GM19468 (cell line): ENCODE data around the gene NECTIN3.

Experiments used
- ATAC-seq: cut with Tn5 transposase; IDR thresholded peaks from one replicate; pipeline ENCODE4 v1.9.1; 2021; ENCODE audit warnings: mild to moderate bottlenecking, moderate library complexity, moderate number of reproducible peaks; ENCODE audit not compliant: unreplicated experiment; ENCODE audit errors: extremely low read depth

NECTIN3 gene

DNA sequence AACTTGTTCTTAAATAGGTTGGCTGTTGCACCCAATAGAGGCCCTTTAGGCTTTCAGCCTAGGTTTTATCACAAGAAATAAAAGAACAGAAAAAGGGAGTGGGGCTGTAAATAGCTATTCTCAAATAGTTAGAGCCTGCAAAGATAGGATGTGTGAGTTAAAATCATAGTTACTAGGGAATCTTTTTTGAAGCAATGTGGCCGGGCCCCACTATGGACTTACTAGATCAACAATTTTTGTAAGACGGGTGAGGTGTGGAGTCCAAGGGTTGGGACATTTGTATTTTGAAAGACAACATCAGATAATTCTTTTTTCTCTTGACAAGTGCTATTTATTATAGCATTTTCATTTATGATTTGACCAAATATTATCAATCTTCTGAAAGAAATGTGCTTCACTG lies 5.8 kb downstream of the NECTIN3 start:
- no peak for ATAC-seq

DNA sequence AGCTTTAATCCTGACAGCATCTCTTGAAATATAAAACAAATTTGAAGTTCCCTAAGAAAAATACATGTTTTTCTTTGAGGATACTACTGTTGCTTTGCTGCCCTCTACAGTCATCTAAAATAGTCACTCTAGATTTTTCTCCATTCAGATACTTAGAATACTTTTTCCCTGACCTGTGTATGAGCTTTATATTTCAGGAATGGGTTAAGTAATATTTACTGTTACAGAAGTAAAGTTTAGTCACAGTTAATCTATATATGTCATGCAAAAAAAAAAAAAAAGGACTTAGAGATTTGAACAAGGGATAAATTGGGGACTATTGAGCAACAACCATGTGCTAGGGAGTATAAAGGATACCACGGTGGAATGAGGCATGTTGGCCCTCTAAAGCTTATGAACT lies 8.8 kb downstream of the NECTIN3 start:
- no peak for ATAC-seq

DNA sequence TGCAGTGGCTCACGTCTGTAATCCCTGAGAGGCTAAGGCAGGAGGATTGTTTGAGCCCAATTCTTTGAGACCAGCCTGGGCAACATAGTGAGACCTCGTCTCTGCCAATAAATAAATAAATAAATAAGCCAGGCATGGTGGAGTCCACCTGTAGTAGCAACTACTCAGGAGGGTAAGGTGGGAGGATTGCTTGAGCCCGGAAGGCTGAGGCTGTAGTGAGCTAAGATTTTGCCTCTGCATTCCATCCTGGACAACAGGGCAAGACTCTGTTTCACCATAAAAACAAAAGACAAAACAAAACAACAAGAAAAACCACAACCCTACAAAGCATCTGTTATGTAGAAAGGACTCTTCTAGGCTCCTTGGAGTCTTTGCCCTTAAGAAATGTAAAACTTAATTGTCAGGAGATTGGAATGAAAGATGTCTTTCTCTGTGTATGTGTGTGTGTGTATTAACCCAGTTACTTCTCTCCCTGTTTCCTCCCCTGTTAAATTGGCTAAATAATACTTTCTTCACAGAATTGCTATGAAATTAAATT lies 9.5 kb downstream of the NECTIN3 start:
- no peak for ATAC-seq

DNA sequence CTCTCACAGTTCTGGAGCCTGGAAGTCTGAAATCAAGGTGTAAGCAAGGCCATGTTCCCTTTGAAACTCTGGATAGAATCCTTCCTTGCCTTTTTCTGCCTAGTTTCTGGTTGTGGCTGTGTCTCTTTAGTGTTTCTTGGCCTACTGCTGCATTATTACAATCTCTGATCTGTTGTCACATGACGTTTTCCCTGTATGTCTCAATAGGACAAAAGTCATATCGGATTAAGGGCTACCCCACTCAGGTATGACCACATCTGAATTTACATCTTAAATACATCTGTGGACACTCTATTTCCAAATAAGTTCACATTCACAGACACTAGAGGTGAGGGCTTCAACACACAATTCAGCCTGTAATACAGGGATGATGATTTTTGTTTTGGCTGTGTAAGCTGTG lies 13.3 kb downstream of the NECTIN3 start:
- ATAC-seq = no peak

DNA sequence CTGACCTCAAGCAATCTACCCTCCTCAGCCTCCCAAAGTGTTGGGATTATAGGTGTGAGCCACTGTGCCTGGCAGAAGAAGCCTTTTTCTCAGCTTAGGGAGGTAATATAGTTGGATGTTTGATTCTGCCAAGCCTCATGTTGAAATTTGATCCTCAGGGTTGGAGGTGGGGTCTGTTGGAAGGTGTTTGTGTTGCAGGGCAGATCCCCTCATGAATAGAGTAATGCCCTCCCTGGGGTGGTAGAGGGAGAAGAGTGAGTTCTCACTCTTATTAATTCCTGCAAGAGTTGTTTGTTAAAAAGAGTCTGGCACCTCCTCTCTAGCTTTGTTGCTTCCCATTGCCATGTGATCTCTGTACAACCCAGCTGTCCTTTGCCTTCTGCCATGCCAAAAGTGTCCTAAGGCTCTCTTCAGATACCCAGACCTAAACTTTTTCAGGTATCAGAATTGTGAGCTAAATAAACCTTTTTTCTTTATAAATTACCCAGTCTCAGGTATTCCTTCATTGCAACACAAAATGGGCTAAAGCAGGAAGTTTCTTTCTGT lies 16.4 kb downstream of the NECTIN3 start:
- ATAC-seq = no peak

DNA sequence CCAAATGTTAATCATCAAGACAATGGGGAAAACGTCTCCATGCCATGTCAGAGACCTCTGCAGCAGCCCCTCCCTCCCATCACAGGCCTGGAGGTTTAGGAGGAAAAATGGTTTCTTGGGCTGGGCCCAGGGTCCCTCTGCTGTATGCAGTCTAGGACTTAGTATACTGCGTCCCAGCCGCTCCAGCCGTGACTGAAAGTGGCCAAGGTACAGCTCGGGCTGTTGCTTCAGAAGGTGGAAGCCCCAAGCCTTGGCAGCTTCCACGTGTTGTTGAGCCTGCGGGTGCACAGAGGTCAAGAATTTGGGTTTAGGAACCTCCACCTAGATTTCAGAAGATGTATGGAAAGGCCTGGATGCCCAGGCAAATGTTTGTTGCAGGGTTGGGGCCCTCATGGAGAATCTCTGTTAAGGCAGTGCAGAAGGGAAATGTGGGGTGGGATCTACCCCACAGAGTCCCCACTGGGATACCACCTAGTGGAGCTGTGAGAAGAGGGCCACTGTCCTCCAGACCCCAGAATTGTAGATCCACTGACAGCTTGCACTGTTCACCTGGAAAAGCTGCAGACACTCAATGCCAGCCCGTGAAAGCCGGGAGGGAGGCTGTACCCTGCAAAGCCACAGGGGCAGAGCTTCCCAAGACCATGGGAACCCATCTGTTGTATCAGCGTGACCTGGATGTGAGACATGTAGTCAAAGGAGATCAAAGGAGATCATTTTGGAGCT lies 25.0 kb downstream of the NECTIN3 start:
- ATAC-seq = no peak

DNA sequence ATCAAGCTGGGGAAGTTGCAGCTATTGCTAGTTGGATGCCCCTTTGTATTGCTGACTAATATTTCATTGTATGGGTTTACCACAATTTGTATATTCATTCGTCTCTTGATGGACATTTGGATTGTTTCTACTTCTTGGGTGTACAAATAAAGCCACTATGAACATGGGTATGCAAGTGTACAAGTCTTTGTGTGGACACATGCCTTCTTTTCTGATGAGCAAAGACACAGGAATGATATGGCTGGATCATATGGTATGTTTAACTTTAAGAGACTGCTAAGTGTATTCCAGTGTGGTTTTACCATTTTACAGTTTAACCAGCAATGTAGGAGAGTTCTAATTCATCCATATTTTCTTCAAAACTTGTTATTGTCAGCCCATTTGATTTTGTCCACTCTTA lies 32.2 kb downstream of the NECTIN3 start:
- ATAC-seq = no peak

DNA sequence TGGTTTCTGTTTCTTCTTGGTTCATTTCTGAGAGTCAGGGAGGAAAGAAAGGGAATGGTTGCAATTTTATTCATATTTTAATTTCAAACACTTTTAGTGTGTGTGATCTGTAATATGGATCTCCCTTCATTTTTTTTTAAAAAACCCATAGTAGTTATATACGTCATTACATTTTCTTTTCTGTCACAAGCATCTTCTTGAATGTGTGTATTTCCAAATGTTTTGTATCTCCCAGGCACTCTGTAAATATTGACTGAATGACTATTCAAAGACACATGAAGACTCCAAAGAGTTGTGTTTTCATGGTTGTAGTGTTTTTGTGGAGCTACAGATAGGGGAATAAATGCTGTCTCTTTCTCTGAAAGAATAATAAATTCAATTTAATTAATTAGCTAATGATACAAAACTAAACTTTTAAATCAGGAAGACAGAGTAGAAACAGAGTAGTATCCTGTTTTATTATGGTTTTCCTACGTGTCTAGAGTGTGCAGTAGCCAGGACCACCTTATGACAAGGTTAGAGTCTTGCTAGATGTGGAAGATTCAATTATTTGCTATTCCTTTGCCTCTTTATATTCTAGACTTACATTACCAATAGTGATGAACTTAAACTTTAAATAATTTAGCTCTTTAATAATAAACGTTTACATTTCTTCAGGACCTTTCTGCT lies 35.5 kb downstream of the NECTIN3 start:
- ATAC-seq = no peak

DNA sequence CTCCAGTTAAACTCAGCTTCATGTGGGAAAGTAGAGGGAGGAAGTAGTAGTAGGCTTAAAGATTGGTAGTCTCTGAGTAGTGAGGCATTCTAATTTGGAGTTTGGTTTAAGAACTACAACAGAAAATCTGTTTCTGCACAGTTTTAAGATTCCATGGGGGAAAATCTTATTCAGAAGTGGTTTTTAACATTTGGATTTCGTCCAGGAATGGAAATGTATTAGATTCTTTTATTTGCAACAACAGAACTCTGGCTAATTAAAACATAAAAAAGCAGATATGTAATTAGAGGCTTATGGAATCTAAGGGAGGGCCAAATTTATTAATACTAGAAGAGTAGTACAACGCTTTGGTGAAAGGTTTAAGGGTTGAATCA lies 36.0 kb downstream of the NECTIN3 start:
- ATAC-seq = no peak

DNA sequence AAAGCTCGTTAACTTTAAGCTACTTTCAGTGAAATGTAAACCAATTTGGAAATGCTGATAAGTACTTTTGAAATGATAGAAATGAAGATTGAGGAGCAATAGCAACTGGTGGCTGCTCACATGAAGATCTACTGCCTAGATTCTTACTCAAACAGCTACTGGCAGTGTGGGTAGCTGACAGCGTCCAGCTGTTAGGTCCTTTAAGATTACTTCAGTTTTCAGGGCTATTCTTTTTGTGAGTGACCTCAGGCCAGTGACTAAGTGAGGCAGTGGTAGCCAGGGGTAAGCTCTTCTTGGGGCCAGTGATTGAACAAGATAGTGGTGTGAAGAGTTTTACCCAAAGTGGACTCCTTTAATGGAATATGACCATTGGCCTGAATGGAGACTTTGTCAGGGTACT lies 41.3 kb downstream of the NECTIN3 start:
- ATAC-seq = no peak

DNA sequence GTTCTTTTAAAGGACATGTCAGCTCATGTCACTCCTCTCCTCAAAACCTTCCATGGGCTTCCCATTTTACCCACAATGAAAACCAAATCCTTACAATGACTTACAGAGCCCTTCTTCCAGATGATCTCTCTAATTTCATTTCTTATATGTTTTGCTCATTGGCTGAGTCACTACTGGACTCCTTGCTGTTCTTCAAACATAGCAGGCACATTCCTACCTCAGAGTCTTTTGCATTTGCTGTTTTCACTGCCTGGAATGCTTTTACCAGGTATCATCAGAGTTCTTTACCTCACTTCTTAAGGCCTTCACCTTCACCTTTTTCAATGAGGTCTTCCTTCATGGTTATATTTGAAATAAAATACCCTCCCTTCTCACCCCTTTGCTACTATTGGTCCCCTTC lies 57.3 kb downstream of the NECTIN3 start:
- no peak for ATAC-seq

DNA sequence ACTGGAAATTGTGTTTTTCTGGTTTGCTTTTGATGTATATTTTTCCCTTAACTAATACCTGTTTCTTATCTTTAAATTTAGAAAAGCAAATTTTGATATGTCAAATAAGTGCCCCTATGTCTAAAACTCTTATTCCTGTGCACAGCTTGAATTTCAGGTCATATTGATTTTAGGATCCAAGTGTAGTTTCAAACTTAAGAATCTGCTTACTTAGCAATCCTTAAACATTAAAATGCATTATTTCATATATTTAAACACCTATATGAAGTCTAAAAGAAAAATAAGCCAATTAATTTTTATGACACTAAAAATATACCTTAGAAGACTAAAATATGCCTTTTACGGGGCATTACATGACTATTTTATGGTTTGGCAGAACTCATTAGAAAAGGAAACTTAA lies 59.2 kb downstream of the NECTIN3 start:
- no peak for ATAC-seq

DNA sequence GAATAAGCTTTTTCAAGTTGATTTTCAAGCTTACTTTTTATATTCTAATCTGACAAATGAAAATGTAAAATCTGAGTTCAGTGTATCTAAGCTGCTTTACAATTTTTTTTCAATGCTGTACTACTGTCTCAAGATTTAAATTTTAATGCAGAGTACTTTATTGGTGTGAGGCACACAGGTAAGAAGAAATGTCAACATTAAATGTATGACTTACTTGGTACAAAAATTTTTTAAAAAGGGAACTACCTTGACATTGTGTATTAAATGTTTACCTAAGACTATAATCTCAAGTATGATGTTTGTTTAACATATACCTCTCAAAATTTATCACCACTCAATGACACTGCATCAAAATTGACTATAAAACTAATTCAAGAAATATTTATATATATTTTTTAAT lies 62.7 kb downstream of the NECTIN3 start:
- ATAC-seq = no peak

DNA sequence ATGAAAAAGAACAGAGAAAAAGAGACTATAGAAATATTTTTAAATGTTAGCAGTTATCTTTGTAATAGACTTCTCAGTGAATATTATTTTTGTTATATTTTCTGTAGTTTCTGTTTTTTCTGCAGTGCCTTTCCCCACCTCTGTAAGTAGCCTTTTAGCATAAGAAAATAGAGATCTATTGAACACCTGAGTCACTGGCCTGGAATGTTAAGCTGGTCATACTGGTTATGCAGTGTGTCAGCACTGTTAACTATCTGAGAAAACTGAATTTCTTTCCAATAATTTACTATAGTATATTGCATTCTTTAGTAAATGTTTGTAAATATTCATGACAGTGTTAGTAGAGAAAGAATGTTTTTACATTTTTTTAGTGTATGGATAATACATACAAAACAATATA lies 79.8 kb downstream of the NECTIN3 start:
- ATAC-seq = no peak

DNA sequence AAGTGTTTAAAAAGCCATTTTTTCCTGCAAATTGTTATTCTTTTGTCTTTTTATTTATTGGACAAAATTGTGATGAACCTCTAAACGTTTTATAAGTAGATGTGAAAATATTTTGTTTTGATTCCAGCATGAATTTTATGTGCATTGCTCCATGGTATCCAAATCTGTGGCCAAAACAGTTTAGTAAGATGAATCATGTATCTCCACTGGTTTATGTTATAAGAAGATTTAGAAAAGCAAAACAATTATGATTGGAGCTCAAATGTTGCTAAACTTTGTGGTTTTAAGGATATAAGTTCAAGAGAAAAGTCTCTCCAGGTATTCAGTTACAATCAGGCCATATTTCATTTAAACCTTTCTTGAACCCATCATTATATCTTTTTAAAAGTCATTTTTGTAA lies 80.9 kb downstream of the NECTIN3 start:
- ATAC-seq = no peak

DNA sequence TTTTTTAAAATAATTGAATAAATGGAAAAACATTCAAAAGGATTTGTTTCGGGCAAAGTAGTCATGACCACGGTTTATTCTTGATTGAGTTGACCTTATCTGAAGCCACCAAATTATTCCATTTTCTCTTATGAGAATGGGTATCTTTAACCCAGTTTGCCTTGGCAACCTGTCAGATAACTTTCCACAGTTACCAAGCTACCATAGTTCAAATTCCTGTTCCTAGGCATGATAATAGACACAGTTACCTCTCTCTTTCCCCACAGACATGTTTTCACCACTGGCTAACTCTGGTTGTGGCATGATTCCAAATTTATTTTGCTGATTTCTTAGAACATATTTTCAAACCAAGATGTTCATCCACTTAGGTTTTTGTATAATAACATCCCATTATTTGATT lies 84.9 kb downstream of the NECTIN3 start:
- ATAC-seq = no peak

DNA sequence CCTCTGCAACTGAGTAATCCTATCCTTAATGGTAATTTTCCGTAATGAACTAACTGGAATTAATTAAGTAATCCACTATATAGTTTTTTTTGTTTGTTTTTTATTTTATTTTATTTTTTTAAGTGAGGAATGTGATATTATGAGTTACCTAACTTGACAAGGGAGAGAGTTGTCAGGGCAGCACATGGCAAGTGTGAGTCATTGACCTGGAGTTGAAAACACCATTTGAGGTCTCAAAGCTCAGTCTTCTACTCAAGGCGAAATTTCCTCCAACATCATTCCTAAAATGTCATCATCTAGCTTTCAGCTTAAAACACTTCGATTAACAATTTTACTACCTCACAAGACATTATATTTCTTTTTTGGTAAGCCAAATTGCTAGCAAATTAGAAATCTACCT lies 87.8 kb downstream of the NECTIN3 start:
- ATAC-seq = no peak

DNA sequence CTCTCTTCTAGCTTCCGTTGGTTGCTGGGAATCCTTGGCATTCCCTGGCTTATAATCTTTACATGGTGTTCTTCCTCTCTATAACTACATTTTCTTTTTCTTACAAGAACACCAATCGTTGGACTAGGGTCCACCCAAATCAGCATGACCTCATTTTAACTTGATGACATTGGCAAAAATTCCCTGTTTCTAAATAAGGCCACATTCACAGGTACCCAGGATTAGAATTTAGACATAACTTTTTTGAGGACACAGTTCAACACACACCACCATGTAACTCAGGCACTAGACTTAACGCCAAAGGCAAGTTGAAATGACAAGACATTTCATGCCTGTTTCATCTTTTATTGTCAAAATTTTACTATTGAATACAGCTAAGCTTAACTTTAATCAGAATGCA lies 93.0 kb downstream of the NECTIN3 start:
- no peak for ATAC-seq

DNA sequence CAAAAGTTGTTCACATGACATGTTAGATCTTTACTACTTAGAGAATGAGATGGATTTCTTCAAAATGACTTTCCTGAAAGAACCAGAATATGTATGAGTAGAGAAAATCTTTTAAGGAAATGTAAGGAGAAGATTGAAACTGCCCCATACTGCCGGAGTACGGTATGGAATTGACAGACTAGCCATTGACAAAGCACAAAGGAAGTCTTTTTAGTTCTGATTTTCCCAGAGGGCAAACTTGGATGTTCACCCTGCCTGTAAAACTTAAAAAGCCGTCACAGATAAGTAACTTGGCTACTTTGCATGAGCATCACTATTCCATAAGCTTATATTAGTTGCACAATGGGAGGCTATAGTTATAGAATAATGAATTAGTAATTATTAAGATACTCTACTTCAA lies 93.8 kb downstream of the NECTIN3 start:
- no peak for ATAC-seq

DNA sequence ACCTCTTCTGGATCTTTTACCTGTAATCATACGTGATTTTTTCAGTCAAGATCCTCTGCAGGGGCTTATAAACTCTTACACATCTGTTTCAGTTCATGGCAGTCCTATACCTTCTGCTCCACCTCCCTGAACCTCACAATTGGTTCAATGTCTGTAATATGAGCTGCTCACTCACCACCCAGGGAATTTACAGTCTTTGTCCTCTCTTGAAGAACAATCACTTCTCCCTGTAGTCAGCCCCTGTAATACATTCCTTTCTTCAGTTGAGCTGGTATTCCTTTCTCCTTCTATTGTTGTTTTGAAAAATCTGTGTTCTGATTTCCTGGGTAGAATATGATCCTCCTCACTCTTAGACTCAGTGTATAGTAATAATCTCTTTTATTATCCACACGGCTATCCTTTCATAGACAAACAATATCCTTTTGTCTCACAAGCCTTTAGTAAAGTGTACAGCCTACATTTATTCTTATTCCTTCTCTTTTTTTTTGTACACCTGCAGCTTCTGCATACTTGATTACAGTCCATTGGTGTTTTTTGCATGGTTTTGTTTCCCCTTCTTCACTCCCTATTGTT lies 101.8 kb downstream of the NECTIN3 start:
- ATAC-seq = no peak

DNA sequence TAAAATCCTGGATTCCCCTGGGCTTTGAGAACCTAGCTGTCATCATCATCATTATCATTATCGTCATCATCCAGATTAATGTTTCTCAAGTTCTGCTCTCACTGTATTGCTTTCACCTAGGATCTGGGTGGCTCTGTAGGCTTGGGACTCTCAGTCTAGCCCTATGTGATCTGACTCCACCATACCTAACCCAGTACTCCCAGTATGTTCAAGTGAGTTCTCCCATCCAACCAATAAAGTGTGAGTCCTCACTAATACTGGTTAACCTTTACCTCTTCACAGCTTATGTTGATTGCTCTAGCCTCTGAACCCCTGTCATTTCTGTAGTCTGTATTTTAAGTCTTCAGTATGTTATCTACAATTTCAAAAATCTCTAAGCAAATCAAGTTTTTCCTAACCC lies 102.3 kb downstream of the NECTIN3 start:
- ATAC-seq = no peak
